ENCODE data around the gene CIITA. TPM values are rescaled to one million over a fixed set of nuclear protein-coding genes. Genes with fewer than 3 reads are reported as not detected.
"Not testable (repeated sequence)": the region's sequence is repeated elsewhere in the genome, so short reads cannot be mapped to it uniquely, and the experiment has no call there.

Gene CIITA
- total RNA-seq, 4 donors from 2014 or later: 1.2 to 26.9 (median 13.9) TPM

DNA sequence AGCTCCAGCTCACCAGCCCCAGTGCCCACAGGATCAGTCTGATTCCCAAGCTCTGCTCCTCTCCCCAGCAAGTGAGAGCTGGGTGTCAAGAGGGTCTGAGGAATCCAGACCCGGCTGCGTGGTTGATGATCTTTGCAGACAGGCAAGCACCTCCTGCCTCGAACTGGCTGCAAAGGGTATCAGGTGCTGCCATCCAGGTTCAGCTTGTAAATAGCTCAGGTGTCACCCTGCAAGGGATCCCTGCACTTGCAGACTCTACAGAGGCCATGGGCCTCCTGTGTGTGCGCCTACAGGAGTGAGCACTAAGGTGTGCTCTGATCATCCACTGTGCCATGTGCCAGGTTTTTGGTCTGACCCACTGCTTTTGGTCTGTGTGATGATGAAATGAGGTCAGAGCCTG, 49.1 kb downstream of the CIITA start:
- intact Hi-C loops (cut with DNase I; ENCODE audit: low total_unique reads): loop anchor here (10.0 kb wide), 1 partner anchor 101 kb away; no protein-coding TSS in a partner anchor
- Histone ChIP-seq H3K9me3 (no peaks in the 10 kb centered on the region), H3K36me3 (peaks cover 0 to 26% (median 0%) of the 10 kb centered on the region in 4 donors), H3K27me3 (no peaks in the 10 kb centered on the region), H3K4me1 (peaks cover 0 to 6% (median 2%) of the 10 kb centered on the region in 4 donors), H3K27ac (no peak overlapping the region), H3K4me3 (no peak overlapping the region)
- TF ChIP-seq POLR2AphosphoS5 (IDR thresholded peaks at IDR 0.05) (no peak), EP300 (IDR thresholded peaks at IDR 0.05; ENCODE audit: low read depth) (no peak), POLR2A (IDR thresholded peaks at IDR 0.05) (no peak), CTCF (IDR thresholded peaks at IDR 0.05) (no peak)
- WGBS, 2 donors (ENCODE audit: low coverage in 1 of 2): 93% methylated on average over 4 of the region's 4 CpGs; no CpG with 5 or more reads in 1 of the 2 donors
- in situ Hi-C loops (cut with MboI; ENCODE audit: low pct_ligation_motif_present in 1 of 4, low pct_unique_long_range_greater_than_20kb in 1 of 4, low sequenced_read_pairs in 3 of 4): loop anchor here in 1 of 4 donors (10.0 kb wide), 1 partner anchor 181 kb away; the partner anchor contains the start of gene NUBP1
- no peak for DNase-seq

GRCh38 chr16:10926867-10927266, 49.9 kb downstream of the CIITA start:
- Histone ChIP-seq H3K27me3 (no peaks in the 10 kb centered on the region), H3K27ac (no peak overlapping the region), H3K4me3 (no peak overlapping the region), H3K9me3 (no peaks in the 10 kb centered on the region), H3K4me1 (peaks cover 0 to 6% (median 1%) of the 10 kb centered on the region in 4 donors), H3K36me3 (peaks cover 0 to 26% (median 0%) of the 10 kb centered on the region in 4 donors)
- in situ Hi-C loops (cut with MboI; ENCODE audit: low pct_ligation_motif_present in 1 of 4, low pct_unique_long_range_greater_than_20kb in 1 of 4, low sequenced_read_pairs in 3 of 4): loop anchor here in 1 of 4 donors (10.0 kb wide), 1 partner anchor 182 kb away; the partner anchor contains the start of gene NUBP1
- no peak for DNase-seq
- TF ChIP-seq POLR2A (IDR thresholded peaks at IDR 0.05) (no peak), EP300 (IDR thresholded peaks at IDR 0.05; ENCODE audit: low read depth) (no peak), POLR2AphosphoS5 (IDR thresholded peaks at IDR 0.05) (no peak), CTCF (IDR thresholded peaks at IDR 0.05) (no peak)
- intact Hi-C loops (cut with DNase I; ENCODE audit: low total_unique reads): loop anchor here (10.0 kb wide), 1 partner anchor 102 kb away; no protein-coding TSS in a partner anchor
- 91% methylated on average over 2 to 5 of the region's 5 CpGs for WGBS, 2 donors (ENCODE audit: low coverage in 1 of 2)

DNA sequence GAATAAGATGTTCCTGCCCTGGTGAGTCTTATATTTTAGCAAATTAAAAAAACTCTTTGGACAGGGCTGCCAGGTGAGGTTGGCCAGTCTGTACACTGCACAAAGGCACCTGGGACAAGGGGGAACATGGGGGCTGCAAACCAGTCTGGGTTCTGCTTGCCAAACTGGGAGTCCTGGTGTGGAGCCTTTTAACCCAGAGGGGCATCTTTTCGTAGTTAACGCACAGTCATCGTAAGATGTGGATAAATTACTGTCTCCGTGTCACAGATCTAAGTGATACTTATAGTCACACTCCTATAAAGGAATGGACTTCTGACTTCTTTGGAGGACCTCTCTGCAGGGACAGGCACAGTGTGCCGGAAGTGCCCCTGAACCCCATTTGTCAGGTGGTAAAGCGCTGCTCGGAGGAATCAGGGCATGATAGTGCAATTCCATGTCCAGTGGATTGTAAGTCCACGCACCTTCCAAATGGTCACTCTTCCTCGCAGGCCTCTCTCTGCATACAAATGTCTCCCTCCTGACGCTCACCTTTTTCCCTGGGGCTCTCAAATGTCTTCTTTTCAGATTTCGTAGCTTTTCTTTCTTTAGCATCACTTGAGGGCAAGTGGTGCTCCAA, 50.6 kb downstream of the CIITA start:
- TF ChIP-seq POLR2A (IDR thresholded peaks at IDR 0.05): no peak
- TF ChIP-seq POLR2AphosphoS5 (IDR thresholded peaks at IDR 0.05): no peak
- TF ChIP-seq CTCF (IDR thresholded peaks at IDR 0.05): no peak
- TF ChIP-seq EP300 (IDR thresholded peaks at IDR 0.05; ENCODE audit: low read depth): no peak
- intact Hi-C loops (cut with DNase I; ENCODE audit: low total_unique reads): loop anchor here (10.0 kb wide), 1 partner anchor 103 kb away; no protein-coding TSS in a partner anchor
- in situ Hi-C loops (cut with MboI; ENCODE audit: low pct_ligation_motif_present in 1 of 4, low pct_unique_long_range_greater_than_20kb in 1 of 4, low sequenced_read_pairs in 3 of 4): loop anchor here in 1 of 4 donors (10.0 kb wide), 1 partner anchor 183 kb away; the partner anchor contains the start of gene NUBP1
- peaks cover 0 to 3% (median 0%) of the 10 kb centered on the region in 4 donors for H3K4me1 ChIP-seq
- no peak for DNase-seq
- no peaks in the 10 kb centered on the region for H3K27me3 ChIP-seq
- 86 to 95% methylated on average over 6 to 11 of the region's 11 CpGs for WGBS, 2 donors (ENCODE audit: low coverage in 1 of 2)
- H3K9me3 ChIP-seq: no peaks in the 10 kb centered on the region
- peaks cover 0 to 26% (median 0%) of the 10 kb centered on the region in 4 donors for H3K36me3 ChIP-seq
- no peak overlapping the region for H3K27ac ChIP-seq
- no peak overlapping the region for H3K4me3 ChIP-seq

DNA sequence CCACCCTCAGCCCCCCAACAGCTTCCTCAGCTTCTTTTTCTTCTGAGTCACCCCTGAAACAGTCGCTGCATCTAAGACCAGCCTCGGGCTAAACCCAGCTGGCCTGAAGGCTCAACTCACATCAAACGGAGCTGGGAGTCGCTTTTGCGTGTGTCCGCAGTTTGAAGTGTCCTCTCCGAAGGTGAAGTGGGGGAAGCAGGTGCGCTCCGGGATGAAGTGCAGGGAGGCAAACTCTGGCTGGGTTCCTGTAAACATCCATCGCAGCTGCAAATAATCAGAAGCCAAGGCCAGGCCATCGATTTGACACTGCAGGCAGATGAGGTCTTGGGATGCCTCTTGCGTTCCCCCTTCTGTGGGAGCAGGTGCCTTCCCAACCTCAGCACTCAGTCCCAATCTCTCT, 52.1 kb downstream of the CIITA start:
- peaks cover 0 to 26% (median 0%) of the 10 kb centered on the region in 4 donors for H3K36me3 ChIP-seq
- not testable (repeated sequence) for H3K4me1 ChIP-seq, H3K27me3 ChIP-seq, H3K9me3 ChIP-seq, H3K27ac ChIP-seq, H3K4me3 ChIP-seq, DNase-seq
- WGBS, 2 donors (ENCODE audit: low coverage in 1 of 2): 78% methylated on average over 12 of the region's 12 CpGs; no CpG with 5 or more reads in 1 of the 2 donors
- intact Hi-C loops (cut with DNase I; ENCODE audit: low total_unique reads) (loop anchor here (10.0 kb wide), 1 partner anchor 104 kb away; no protein-coding TSS in a partner anchor), in situ Hi-C loops (cut with MboI; ENCODE audit: low pct_ligation_motif_present in 1 of 4, low pct_unique_long_range_greater_than_20kb in 1 of 4, low sequenced_read_pairs in 3 of 4) (loop anchor here in 1 of 4 donors (10.0 kb wide), 1 partner anchor 184 kb away; the partner anchor contains the start of gene NUBP1)

Data from transverse colon (tissue), 4 donors.